ENCODE measurements around the gene GATAD2A.
A peak's percentile ranks its signal among the peaks of the same experiment; 100 is the strongest.
"Not testable (repeated sequence)": the region's sequence is repeated elsewhere in the genome, so short reads cannot be mapped to it uniquely, and the experiment has no call there.

GATAD2A gene

GRCh38 chr19:19388568-19389555, 16.6 kb upstream of the GATAD2A start:
- no peak for DNase-seq

- not testable (repeated sequence) for DNase-seq
Measured at GRCh38 chr19:19389683-19390082, 15.8 kb upstream of the GATAD2A start.

- not testable (repeated sequence) for DNase-seq
Measured at GRCh38 chr19:19394333-19394732, 11.1 kb upstream of the GATAD2A start.

- DNase-seq, result no peak
Measured at GRCh38 chr19:19399733-19400433, 5.6 kb upstream of the GATAD2A start.

- DNase-seq, result no peak
Measured at GRCh38 chr19:19402656-19403372, 2.7 kb upstream of the GATAD2A start.

GRCh38 chr19:19403373-19403901, 2.0 kb upstream of the GATAD2A start:
- DNase-seq, result no peak

GRCh38 chr19:19405971-19406877, 749 bp downstream of the GATAD2A start:
- DNase-seq, result peak; percentile 15

GRCh38 chr19:19406878-19407632, 1.6 kb downstream of the GATAD2A start:
- peak; percentile 43 for DNase-seq

GRCh38 chr19:19407633-19407930, 2.1 kb downstream of the GATAD2A start:
- DNase-seq, result no peak

- no peak for DNase-seq
Measured at GRCh38 chr19:19409205-19409604, 3.7 kb downstream of the GATAD2A start.

GRCh38 chr19:19409631-19410030, 4.2 kb downstream of the GATAD2A start:
- DNase-seq, result no peak

- DNase-seq, result no peak
Measured at GRCh38 chr19:19410553-19411550, 5.4 kb downstream of the GATAD2A start.

GRCh38 chr19:19416280-19416679, 10.8 kb downstream of the GATAD2A start:
- no peak for DNase-seq

GRCh38 chr19:19417046-19417445, 11.6 kb downstream of the GATAD2A start:
- DNase-seq, result no peak

- DNase-seq, result no peak
Measured at GRCh38 chr19:19417628-19418245, 12.3 kb downstream of the GATAD2A start.

- DNase-seq, result no peak
Measured at GRCh38 chr19:19418555-19419260, 13.2 kb downstream of the GATAD2A start.

GRCh38 chr19:19420570-19421298, 15.3 kb downstream of the GATAD2A start:
- DNase-seq, result no peak

GRCh38 chr19:19421299-19421696, 15.8 kb downstream of the GATAD2A start:
- DNase-seq, result no peak

Measured in activated CD4-positive, alpha-beta T cell treated with anti-CD3 and anti-CD28 coated beads for 1 hour (primary cell).